Dendritic cell treated with granulocyte-macrophage colony-stimulating factor and Interleukin-4, amounts not matched to agents 40 ng/mL and 50 ng/mL, for 4 days (primary cell): ENCODE data around the gene ADCY1.

ENCODE experiments used
- H3K27ac Mint-ChIP-seq: one replicate; pipeline ENCODE4 v1.8.0; 2022; ENCODE audit warnings: mild to moderate bottlenecking, mixed read lengths
- H3K27me3 Mint-ChIP-seq: one replicate; pipeline ENCODE4 v1.8.0; 2022; ENCODE audit warnings: mild to moderate bottlenecking, mixed read lengths
- H3K36me3 Mint-ChIP-seq: one replicate; pipeline ENCODE4 v1.8.0; 2022; ENCODE audit warnings: low read depth, mixed read lengths
- H3K4me1 Mint-ChIP-seq: one replicate; pipeline ENCODE4 v1.8.0; 2022; ENCODE audit warnings: low read depth, mixed read lengths
- H3K4me3 Mint-ChIP-seq: one replicate; pipeline ENCODE4 v1.8.0; 2022; ENCODE audit warnings: mild to moderate bottlenecking, moderate library complexity, mixed read lengths
- H3K9me3 Mint-ChIP-seq: one replicate; pipeline ENCODE4 v1.8.0; 2022; ENCODE audit warnings: mixed read lengths
- intact Hi-C: fragments of 100-400 bp; cut with micrococcal nuclease; formaldehyde crosslinking; loops from one replicate; pipeline ENCODE4 v1.15.0; 2022

ADCY1 gene

GRCh38 chr7:45708046-45708950 is 134.1 kb downstream of the ADCY1 start:
- Mint-ChIP-seq H3K4me3 (no peak overlapping the region), H3K27ac (no peak overlapping the region), H3K27me3 (no peaks in the 10 kb centered on the region), H3K4me1 (no peaks in the 10 kb centered on the region), H3K36me3 (no peaks in the 10 kb centered on the region), H3K9me3 (no peaks in the 10 kb centered on the region)
- intact Hi-C loops, result no loop called here

GRCh38 chr7:45709168-45710042 is 135.2 kb downstream of the ADCY1 start:
- intact Hi-C loops, result no loop called here
- no peaks in the 10 kb centered on the region for H3K27me3 Mint-ChIP-seq
- H3K4me3 Mint-ChIP-seq, result no peak overlapping the region
- no peak overlapping the region for H3K27ac Mint-ChIP-seq
- H3K9me3 Mint-ChIP-seq, result no peaks in the 10 kb centered on the region
- H3K36me3 Mint-ChIP-seq, result no peaks in the 10 kb centered on the region
- no peaks in the 10 kb centered on the region for H3K4me1 Mint-ChIP-seq

GRCh38 chr7:45710271-45711160 is 136.3 kb downstream of the ADCY1 start:
- Mint-ChIP-seq H3K27me3 (no peaks in the 10 kb centered on the region), H3K4me1 (no peaks in the 10 kb centered on the region)

GRCh38 chr7:45711161-45711490 is 137.0 kb downstream of the ADCY1 start:
- no peaks in the 10 kb centered on the region for H3K27me3 Mint-ChIP-seq
- H3K9me3 Mint-ChIP-seq, result no peaks in the 10 kb centered on the region
- intact Hi-C loops, result no loop called here
- H3K36me3 Mint-ChIP-seq, result no peaks in the 10 kb centered on the region
- no peak overlapping the region for H3K27ac Mint-ChIP-seq
- no peak overlapping the region for H3K4me3 Mint-ChIP-seq
- no peaks in the 10 kb centered on the region for H3K4me1 Mint-ChIP-seq

More at GRCh38 chr7:45710271-45711160, 136.3 kb downstream of the ADCY1 start:
- no peaks in the 10 kb centered on the region for H3K9me3 Mint-ChIP-seq
- no peak overlapping the region for H3K27ac Mint-ChIP-seq
- no peaks in the 10 kb centered on the region for H3K36me3 Mint-ChIP-seq
- H3K4me3 Mint-ChIP-seq, result no peak overlapping the region
- intact Hi-C loops, result no loop called here

GRCh38 chr7:45712057-45712689 is 138.0 kb downstream of the ADCY1 start:
- Mint-ChIP-seq H3K36me3 (no peaks in the 10 kb centered on the region), H3K9me3 (no peaks in the 10 kb centered on the region), H3K4me3 (no peak overlapping the region), H3K27me3 (no peaks in the 10 kb centered on the region), H3K27ac (no peak overlapping the region), H3K4me1 (no peaks in the 10 kb centered on the region)
- intact Hi-C loops, result no loop called here

GRCh38 chr7:45712872-45713668 is 138.9 kb downstream of the ADCY1 start:
- Mint-ChIP-seq H3K27ac (no peak overlapping the region), H3K4me1 (no peaks in the 10 kb centered on the region), H3K4me3 (no peak overlapping the region), H3K9me3 (no peaks in the 10 kb centered on the region), H3K27me3 (no peaks in the 10 kb centered on the region), H3K36me3 (no peaks in the 10 kb centered on the region)
- intact Hi-C loops, result no loop called here

- Mint-ChIP-seq H3K4me3 (no peak overlapping the region), H3K4me1 (no peaks in the 10 kb centered on the region), H3K36me3 (no peaks in the 10 kb centered on the region), H3K27ac (no peak overlapping the region), H3K27me3 (no peaks in the 10 kb centered on the region), H3K9me3 (no peaks in the 10 kb centered on the region)
- intact Hi-C loops, result no loop called here
Observed at GRCh38 chr7:45713669-45714520, 139.7 kb downstream of the ADCY1 start.

- intact Hi-C loops, result no loop called here
- Mint-ChIP-seq H3K4me3 (no peak overlapping the region), H3K9me3 (no peaks in the 10 kb centered on the region), H3K27me3 (no peaks in the 10 kb centered on the region), H3K4me1 (no peaks in the 10 kb centered on the region), H3K27ac (no peak overlapping the region), H3K36me3 (no peaks in the 10 kb centered on the region)
Observed at GRCh38 chr7:45714521-45714820, 140.3 kb downstream of the ADCY1 start.

- Mint-ChIP-seq H3K9me3 (no peaks in the 10 kb centered on the region), H3K4me1 (no peaks in the 10 kb centered on the region), H3K4me3 (no peak overlapping the region), H3K27ac (no peak overlapping the region), H3K27me3 (no peaks in the 10 kb centered on the region), H3K36me3 (no peaks in the 10 kb centered on the region)
- intact Hi-C loops, result no loop called here
Observed at GRCh38 chr7:45715471-45716352, 141.5 kb downstream of the ADCY1 start.

- Mint-ChIP-seq H3K4me1 (no peaks in the 10 kb centered on the region), H3K27ac (no peak overlapping the region), H3K4me3 (no peak overlapping the region), H3K9me3 (no peaks in the 10 kb centered on the region), H3K27me3 (no peaks in the 10 kb centered on the region), H3K36me3 (no peaks in the 10 kb centered on the region)
- intact Hi-C loops, result no loop called here
Observed at GRCh38 chr7:45716380-45717203, 142.4 kb downstream of the ADCY1 start.
